HG03025 (cell line): ENCODE measurements around the gene PCDHGA10.
A peak's percentile ranks its signal among the peaks of the same experiment; 100 is the strongest.
"Not testable (repeated sequence)": the region's sequence is repeated elsewhere in the genome, so short reads cannot be mapped to it uniquely, and the experiment has no call there.

ENCODE experiments used
- ATAC-seq: cut with Tn5 transposase; IDR thresholded peaks from one replicate; pipeline ENCODE4 v1.9.1; 2021; ENCODE audit warnings: mild to moderate bottlenecking, moderate library complexity; ENCODE audit not compliant: unreplicated experiment, low FRiP score

Gene PCDHGA10

DNA sequence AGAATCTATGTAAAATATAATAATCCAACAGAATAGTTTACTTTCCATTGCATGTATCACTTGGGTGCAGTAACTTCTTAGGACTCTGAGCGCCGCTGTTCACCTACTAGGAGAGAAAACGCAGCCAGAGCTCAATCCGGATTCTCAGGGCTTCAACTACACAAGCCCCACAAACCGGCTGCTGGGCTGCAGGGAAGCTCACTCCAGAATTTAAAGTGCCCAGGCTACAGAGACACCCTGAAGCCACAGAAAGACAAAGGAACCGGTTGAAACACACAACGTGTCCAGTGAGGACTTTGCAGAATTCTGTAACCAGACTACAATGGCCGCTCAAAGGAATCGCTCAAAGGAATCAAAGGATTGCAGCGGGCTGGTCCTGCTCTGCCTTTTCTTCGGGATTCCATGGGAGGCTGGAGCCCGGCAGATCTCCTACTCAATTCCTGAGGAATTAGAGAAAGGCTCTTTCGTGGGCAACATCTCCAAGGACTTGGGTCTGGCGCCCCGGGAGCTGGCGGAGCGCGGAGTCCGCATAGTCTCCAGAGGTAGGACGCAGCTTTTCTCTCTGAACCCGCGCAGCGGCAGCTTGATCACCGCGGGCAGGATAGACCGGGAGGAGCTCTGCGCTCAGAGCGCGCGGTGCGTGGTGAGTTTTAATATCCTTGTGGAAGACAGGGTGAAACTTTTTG is at the start of gene PCDHGA10:
Gene PCDHGA10 (plus strand): TSS at position 134 of the 686 bp plus-strand sequence. CDS start 189 bp downstream, at position 323.
- peak; percentile 50 for ATAC-seq

DNA sequence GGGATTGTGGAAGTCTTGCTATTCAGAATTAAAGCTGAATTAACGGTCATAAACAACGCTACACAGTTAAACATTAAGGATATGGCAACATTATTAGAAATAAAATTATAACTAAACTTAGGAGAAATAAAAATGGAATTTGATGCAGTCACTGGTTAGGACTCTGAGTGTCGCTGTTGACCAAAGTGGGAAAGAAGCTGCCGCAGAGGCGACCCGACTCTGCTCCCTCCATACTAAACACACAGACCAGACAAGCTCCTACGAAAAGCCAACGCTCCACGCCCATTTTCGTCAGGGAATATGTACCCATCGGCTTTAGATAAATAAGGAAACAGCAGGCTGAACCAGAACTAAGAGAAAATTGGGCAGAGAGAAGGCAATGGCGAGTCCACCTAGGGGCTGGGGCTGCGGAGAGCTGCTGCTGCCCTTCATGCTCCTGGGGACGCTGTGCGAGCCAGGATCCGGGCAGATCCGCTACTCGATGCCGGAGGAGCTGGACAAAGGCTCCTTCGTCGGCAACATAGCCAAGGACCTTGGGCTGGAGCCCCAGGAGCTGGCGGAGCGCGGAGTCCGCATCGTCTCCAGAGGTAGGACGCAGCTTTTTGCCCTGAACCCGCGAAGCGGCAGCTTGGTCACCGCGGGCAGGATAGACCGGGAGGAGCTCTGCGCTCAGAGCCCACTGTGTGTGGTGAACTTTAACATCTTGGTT is 48.7 kb upstream of the PCDHGA10 start, which contains the start of gene PCDHGA5:
Gene PCDHGA5 (plus strand): TSS at position 211 of the 709 bp plus-strand sequence. CDS start 169 bp downstream, at position 380.
- no peak for ATAC-seq

DNA sequence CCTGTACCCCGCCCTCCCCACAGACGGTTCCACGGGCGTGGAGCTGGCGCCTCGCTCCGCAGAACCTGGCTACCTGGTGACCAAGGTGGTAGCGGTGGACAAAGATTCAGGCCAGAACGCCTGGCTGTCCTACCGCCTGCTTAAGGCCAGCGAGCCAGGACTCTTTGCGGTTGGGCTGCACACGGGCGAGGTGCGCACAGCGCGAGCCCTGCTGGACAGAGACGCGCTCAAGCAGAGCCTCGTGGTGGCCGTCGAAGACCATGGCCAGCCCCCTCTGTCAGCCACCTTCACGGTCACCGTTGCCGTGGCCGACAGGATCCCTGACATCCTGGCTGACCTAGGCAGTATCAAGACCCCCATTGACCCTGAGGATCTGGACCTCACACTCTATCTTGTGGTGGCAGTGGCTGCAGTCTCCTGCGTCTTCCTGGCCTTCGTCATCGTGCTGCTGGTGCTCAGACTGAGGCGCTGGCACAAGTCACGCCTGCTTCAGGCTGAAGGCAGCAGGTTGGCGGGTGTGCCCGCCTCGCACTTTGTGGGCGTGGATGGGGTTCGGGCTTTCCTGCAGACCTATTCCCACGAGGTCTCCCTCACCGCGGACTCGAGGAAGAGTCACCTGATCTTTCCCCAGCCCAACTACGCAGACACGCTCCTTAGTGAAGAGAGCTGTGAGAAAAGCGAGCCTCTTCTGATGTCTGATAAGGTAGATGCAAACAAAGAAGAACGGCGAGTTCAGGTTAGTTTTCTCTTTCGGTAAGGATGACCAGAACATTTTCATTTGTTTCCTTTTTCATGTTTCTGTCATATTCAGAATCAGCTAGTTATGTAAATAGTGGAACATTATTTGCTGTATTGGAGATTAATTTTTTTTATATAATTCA is 46.5 kb upstream of the PCDHGA10 start:
- no peak for ATAC-seq

DNA sequence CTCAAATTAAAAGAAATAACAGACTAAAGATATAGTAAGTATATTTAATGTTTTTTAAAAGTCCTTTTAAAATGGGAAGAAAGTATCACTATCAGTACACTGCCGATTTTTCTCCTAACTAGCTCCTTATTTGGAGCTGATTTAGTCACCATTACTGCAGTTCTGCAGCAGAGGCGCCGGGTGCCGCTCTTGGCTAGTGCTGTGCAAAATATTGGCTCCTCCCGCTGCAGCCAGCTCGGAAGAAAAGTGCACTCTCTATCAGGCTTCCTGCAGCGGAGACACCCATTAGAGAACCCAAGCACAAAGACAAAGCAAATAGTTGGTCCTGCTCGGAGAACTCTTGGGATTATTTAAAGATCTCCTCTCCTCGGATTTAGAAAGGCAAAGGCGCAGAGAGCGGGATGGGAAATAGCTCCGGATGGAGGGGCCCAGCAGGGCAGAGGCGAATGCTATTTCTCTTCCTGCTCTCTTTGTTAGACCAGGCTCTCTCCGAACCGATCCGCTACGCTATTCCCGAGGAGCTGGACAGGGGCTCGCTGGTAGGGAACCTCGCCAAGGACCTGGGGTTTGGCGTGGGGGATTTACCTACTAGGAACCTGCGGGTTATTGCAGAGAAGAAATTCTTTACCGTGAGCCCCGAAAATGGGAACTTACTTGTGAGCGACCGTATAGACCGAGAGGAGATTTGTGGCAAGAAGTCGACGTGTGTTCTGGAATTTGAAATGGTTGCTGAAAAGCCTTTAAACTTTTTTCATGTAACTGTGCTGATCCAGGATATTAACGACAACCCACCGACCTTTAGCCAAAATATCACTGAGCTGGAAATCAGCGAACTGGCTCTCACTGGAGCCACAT is 42.6 kb upstream of the PCDHGA10 start, which contains the start of gene PCDHGB3:
Gene PCDHGB3 (plus strand): TSS at position 249 of the 855 bp plus-strand sequence. CDS start 153 bp downstream, at position 402.
- ATAC-seq: peak; percentile 99

DNA sequence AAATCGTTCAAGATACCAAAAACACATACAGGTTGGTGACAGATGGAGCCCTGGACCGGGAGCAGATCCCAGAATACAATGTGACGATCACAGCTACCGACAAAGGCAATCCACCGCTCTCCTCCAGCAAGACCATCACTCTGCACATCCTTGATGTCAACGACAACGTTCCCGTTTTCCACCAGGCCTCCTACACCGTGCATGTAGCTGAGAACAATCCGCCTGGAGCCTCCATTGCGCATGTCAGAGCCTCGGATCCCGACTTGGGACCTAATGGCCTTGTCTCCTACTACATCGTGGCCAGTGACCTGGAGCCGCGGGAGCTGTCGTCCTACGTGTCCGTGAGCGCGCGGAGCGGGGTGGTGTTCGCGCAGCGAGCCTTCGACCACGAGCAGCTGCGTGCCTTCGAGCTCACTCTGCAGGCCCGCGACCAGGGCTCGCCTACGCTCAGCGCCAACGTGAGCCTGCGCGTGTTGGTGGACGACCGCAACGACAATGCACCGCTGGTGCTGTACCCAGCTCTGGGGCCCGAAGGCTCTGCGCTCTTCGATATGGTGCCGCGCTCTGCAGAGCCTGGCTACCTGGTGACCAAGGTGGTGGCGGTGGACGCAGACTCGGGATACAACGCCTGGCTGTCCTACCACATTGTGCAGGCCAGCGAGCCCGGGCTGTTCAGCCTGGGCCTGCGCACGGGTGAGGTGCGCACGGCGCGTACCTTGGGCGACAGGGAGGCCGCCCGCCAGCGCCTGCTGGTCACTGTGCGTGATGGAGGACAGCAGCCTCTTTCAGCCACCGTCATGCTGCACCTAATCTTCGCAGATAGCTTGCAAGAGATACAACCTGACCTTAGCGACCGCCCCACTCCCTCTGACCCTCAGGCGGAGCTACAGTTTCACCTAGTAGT is 41.0 kb upstream of the PCDHGA10 start:
- no peak for ATAC-seq

DNA sequence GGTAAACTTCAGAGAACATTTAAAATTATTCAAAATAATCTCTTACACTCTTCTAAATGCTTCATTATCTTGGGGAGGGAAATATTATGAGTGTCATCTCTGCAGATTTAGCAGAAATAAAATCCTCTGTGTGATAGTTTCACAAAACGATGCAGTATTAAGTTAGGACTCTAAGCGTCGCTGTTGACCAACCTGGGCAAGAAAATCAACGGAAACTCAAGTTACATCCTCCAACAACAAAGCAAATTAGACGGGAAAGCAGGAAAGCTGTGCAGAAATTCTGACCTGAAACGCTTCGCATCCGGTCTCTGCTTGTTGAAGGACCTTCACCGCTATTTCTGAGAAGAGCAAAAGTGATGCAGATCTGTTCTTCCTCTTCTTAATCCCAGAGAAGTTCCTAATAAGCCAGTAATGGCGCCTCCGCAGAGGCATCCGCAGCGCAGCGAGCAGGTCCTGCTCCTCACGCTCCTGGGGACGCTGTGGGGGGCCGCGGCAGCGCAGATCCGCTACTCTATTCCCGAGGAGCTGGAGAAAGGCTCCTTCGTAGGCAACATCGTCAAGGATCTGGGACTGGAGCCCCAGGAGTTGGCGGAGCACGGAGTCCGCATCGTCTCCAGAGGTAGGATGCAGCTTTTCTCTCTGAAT is 39.0 kb upstream of the PCDHGA10 start, which contains the start of gene PCDHGA6:
Gene PCDHGA6 (plus strand): TSS at position 219 of the 645 bp plus-strand sequence. CDS start 193 bp downstream, at position 412.
- ATAC-seq: no peak

DNA sequence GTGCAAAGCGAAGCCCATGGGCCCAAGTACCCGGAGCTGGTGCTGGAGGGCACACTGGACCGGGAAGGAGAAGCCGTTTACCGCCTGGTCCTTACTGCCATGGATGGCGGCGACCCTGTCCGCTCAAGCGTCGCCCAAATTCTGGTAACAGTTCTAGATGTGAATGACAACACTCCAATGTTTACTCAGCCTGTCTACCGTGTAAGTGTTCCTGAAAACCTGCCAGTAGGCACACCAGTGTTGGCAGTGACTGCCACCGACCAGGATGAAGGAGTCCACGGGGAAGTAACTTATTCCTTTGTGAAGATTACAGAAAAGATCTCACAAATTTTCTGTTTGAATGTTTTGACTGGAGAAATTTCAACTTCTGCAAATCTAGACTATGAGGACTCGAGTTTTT is 38.2 kb upstream of the PCDHGA10 start:
- ATAC-seq: no peak

DNA sequence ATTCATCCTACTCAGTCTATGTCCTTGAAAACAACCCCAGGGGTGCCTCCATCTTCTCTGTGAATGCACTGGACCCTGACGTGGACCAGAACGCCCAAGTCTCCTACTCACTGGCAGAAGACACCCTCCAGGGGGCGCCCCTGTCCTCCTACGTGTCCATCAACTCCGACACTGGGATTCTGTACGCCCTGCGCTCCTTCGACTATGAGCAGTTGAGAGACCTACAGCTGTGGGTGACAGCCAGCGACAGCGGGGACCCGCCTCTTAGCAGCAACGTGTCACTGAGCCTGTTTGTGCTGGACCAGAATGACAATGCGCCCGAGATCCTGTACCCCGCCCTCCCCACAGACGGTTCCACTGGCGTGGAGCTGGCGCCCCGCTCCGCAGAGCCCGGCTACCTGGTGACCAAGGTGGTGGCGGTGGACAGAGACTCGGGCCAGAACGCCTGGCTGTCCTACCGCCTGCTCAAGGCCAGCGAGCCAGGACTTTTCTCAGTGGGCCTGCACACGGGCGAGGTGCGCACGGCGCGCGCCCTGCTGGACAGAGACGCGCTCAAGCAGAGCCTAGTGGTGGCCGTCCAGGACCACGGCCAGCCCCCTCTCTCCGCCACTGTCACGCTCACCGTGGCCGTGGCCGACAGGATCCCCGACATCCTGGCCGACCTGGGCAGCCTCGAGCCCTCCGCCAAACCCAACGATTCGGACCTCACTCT is 37.2 kb upstream of the PCDHGA10 start:
- ATAC-seq: not testable (repeated sequence)

DNA sequence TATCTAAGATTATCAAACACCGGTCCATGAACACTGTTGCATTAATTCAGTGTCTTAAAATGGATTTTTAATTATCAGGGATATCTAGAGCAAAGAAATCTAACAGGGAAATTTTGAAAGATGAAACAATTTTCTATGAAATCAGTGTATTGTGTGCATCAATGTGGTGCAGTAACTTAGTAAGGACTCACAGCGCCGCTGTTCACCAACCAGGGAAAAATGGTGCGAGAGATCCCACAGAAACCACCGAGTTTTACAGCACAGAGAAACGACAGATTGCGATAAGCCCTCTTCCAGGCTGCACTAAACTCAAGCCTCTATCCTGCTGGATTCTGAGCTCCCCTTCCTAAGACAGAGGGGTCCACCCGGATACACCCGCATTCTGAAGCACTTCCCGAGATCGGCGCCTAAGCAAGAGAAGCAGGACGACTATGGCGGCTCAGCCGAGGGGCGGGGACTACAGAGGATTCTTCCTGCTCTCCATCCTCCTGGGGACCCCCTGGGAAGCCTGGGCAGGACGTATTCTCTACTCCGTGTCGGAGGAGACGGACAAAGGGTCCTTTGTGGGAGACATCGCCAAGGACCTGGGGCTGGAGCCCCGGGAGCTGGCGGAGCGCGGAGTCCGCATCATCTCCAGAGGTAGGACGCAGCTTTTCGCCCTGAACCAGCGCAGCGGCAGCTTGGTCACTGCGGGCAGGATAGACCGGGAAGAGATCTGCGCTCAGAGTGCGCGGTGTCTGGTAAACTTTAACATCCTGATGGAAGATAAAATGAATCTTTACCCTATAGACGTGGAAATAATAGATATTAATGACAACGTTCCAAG is 30.1 kb upstream of the PCDHGA10 start, which contains the start of gene PCDHGA7:
Gene PCDHGA7 (plus strand): TSS at position 274 of the 826 bp plus-strand sequence. CDS start 158 bp downstream, at position 432.
- ATAC-seq: no peak

DNA sequence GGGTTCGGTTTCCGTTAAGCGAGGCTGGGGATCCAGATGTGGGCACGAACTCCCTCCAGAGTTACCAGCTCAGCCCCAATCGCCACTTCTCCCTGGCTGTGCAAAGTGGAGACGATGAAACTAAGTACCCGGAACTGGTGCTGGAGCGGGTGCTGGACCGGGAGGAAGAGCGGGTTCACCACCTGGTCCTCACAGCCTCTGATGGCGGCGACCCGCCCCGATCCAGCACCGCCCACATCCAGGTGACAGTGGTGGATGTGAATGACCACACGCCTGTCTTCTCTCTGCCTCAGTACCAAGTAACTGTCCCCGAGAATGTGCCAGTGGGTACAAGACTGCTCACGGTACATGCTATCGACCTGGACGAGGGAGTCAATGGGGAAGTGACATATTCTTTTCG is 29.4 kb upstream of the PCDHGA10 start:
- ATAC-seq: no peak

DNA sequence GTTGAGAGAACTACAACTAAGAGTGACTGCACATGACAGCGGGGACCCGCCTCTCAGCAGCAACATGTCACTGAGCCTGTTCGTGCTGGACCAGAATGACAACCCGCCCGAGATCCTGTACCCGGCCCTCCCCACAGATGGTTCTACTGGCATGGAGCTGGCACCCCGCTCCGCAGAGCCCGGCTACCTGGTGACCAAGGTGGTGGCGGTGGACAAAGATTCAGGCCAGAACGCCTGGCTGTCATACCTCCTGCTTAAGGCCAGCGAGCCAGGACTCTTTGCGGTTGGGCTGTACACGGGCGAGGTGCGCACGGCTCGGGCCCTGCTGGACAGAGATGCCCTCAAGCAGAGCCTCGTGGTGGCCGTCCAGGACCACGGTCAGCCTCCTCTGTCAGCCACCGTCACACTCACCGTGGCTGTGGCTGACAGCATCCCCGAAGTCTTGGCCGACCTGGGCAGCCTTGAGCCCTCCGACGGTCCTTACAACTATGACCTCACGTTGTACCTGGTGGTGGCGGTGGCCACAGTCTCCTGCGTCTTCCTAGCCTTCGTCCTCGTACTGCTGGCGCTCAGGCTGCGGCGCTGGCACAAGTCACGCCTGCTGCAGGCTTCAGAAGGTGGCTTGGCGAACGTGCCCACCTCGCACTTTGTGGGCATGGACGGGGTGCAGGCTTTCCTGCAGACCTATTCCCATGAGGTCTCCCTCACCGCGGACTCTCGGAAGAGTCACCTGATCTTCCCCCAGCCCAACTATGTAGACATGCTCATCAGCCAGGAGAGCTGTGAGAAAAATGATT is 28.1 kb upstream of the PCDHGA10 start:
- no peak for ATAC-seq

DNA sequence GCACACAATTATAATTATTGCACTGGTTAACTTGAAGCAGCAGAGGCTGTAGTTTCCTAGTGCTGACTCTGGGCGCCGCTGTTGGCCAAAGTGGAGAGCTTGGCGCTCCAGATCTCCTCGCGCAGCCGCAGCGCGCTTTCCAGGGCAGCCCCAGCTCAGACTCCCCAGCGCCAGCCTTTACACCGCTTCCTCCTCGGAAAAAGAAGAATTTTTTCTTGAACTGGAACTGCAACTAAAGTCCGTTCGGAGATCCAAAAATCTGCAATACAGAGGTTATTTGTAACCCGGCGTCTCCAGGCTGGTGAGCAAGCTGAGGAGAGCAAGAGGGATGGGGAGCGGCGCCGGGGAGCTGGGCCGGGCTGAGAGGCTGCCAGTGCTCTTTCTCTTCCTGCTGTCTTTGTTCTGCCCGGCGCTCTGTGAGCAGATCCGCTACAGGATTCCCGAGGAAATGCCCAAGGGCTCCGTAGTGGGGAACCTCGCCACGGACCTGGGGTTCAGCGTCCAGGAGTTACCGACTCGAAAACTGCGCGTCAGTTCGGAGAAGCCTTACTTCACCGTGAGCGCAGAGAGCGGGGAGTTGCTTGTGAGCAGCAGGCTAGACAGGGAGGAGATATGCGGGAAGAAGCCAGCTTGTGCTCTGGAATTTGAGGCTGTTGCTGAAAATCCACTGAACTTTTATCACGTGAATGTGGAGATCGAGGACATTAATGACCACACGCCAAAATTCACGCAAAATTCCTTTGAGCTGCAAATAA is 25.1 kb upstream of the PCDHGA10 start, which contains the start of gene PCDHGB4:
Gene PCDHGB4 (plus strand): TSS at position 142 of the 755 bp plus-strand sequence. CDS start 187 bp downstream, at position 329.
- ATAC-seq: not testable (repeated sequence)

DNA sequence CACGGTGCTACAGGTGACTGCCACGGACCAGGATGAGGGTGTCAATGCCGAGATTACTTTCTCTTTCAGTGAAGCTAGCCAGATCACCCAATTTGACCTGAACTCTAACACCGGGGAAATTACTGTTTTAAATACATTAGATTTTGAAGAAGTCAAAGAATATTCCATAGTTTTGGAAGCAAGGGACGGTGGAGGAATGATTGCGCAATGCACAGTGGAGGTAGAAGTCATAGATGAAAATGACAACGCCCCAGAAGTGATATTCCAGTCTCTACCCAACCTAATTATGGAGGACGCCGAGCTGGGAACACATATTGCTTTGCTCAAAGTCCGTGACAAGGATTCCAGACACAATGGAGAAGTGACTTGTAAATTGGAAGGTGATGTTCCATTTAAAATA is 24.1 kb upstream of the PCDHGA10 start:
- no peak for ATAC-seq

DNA sequence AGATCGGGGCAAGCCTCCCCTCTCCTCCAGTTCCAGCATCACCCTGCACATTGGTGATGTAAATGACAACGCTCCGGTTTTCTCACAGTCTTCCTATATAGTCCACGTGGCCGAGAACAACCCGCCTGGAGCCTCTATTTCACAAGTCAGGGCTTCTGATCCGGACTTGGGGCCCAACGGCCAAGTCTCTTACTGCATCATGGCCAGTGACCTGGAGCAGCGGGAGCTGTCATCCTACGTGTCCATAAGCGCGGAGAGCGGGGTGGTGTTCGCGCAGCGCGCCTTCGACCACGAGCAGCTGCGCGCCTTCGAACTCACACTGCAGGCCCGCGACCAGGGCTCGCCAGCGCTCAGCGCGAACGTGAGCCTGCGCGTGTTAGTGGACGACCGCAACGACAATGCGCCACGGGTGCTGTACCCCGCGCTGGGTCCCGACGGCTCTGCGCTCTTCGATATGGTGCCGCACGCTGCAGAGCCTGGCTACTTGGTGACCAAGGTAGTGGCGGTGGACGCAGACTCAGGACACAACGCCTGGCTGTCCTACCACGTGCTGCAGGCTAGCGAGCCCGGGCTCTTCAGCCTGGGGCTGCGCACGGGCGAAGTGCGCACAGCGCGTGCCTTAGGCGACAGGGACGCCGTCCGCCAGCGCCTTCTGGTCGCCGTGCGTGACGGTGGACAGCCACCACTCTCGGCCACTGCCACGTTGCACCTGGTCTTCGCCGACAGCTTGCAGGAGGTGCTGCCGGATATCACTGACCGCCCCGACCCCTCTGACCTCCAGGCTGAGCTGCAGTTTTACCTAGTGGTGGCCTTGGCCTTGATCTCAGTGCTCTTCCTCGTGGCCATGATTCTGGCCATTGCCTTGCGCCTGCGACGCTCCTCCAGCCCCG is 23.4 kb upstream of the PCDHGA10 start:
- ATAC-seq: no peak
